AG04450 (cell line): ENCODE results near the gene ANO10. TPM values are rescaled to one million over a fixed set of nuclear protein-coding genes. Genes with fewer than 3 reads are reported as not detected.
"Not testable (repeated sequence)": the region's sequence is repeated elsewhere in the genome, so short reads cannot be mapped to it uniquely, and the experiment has no call there.

Experiments used
- CTCF ChIA-PET: fragments of 300-600, 350-600 bp; formaldehyde crosslinking; extraction: SDS; loops from one replicate; lab custom pipeline; 2022; ENCODE audit warnings: antibody characterized with exemption, inconsistent platforms; lab: Charles Lee
- POLR2A ChIA-PET: fragments of 350-600 bp; formaldehyde crosslinking; extraction: SDS; loops from one replicate; lab custom pipeline; 2021; ENCODE audit warnings: antibody characterized with exemption, inconsistent platforms; lab: Yijun Ruan, JAX
- DNase-seq: peaks from one replicate; pipeline ENCODE4 v3.0.0-alpha.2; 2011; ENCODE audit warnings: low read depth, low spot score
- H3K27ac ChIP-seq: one replicate; pipeline ENCODE4 v1.5.1; 2012; ENCODE audit warnings: low read depth, low read length, control low read depth
- H3K27me3 ChIP-seq: one replicate; pipeline ENCODE4 v1.6.0; 2012; ENCODE audit warnings: low read length; ENCODE audit not compliant: control insufficient read depth, insufficient read depth
- H3K4me3 ChIP-seq: 2 replicates; pipeline ENCODE4 v1.5.1; 2011; ENCODE audit warnings: mild to moderate bottlenecking, low read depth, low read length, control low read depth
- H3K9me3 ChIP-seq: 2 replicates; pipeline ENCODE4 v1.5.1; 2012; ENCODE audit warnings: low read length; ENCODE audit not compliant: control insufficient read depth, insufficient read depth
- CTCF ChIP-seq: IDR thresholded peaks from 2 replicates; pipeline ENCODE4 v1.5.1; 2011; ENCODE audit warnings: low read depth, low read length, control low read depth, inconsistent platforms
- polyA plus RNA-seq: library from polyadenylated mRNA; depleted of rRNA; stranded (reverse); fragments of >200 nt; gene quantifications from 2 replicates; pipeline ENCODE4 v1.2.3, GENCODE V29; 2011

Gene ANO10
- polyA plus RNA-seq, 1 experiment, result 87.1 TPM

- Histone ChIP-seq H3K4me3 (no peak overlapping the region), H3K27me3 (no peaks in the 10 kb centered on the region), H3K27ac (no peak overlapping the region), H3K9me3 (no peaks in the 10 kb centered on the region)
- ChIA-PET CTCF (interaction anchor here (1.1 kb wide), 1 partner anchor 424 kb away, joined by 4 read pairs; no protein-coding TSS in a partner anchor), POLR2A (no interaction called here)
- no peak for DNase-seq
- no peak for TF ChIP-seq CTCF
Measured at GRCh38 chr3:43580181-43580580, 41.6 kb downstream of the ANO10 start.

GRCh38 chr3:43573576-43573975 is 48.2 kb downstream of the ANO10 start:
- ChIA-PET CTCF (no interaction called here), POLR2A (no interaction called here)
- H3K27me3 ChIP-seq, result no peaks in the 10 kb centered on the region
- H3K4me3 ChIP-seq, result no peak overlapping the region
- no peak for DNase-seq
- no peak for TF ChIP-seq CTCF
- H3K9me3 ChIP-seq, result no peaks in the 10 kb centered on the region
- no peak overlapping the region for H3K27ac ChIP-seq

- H3K27ac ChIP-seq, H3K27me3 ChIP-seq, H3K9me3 ChIP-seq, H3K4me3 ChIP-seq, DNase-seq, POLR2A ChIA-PET: not testable (repeated sequence)
- CTCF ChIA-PET, result interaction anchor here (0.6 to 0.7 kb wide), 2 partner anchors 556 to 1051 kb away, joined by 3 to 4 read pairs; no protein-coding TSS in a partner anchor
Measured at GRCh38 chr3:43565661-43566341, 56.0 kb downstream of the ANO10 start.

- TF ChIP-seq CTCF, result no peak
- ChIA-PET CTCF (interaction anchor here (0.7 to 0.9 kb wide), 2 partner anchors 16 to 37 kb away, joined by 3 read pairs; no protein-coding TSS in a partner anchor), POLR2A (no interaction called here)
- Histone ChIP-seq H3K9me3 (no peaks in the 10 kb centered on the region), H3K27ac (no peak overlapping the region), H3K27me3 (no peaks in the 10 kb centered on the region), H3K4me3 (no peak overlapping the region)
- no peak for DNase-seq
Measured at GRCh38 chr3:43559961-43560360, 61.9 kb downstream of the ANO10 start.

- TF ChIP-seq CTCF, result no peak
- Histone ChIP-seq H3K4me3 (no peak overlapping the region), H3K27me3 (no peaks in the 10 kb centered on the region), H3K27ac (no peak overlapping the region), H3K9me3 (no peaks in the 10 kb centered on the region)
- no peak for DNase-seq
- ChIA-PET CTCF (interaction anchor here (0.6 to 1.1 kb wide), 2 partner anchors 15 to 677 kb away, joined by 3 read pairs; no protein-coding TSS in a partner anchor), POLR2A (no interaction called here)
Measured at GRCh38 chr3:43558171-43558570, 63.6 kb downstream of the ANO10 start.
